ENCODE data around the gene RUNX1. TPM values are rescaled to one million over a fixed set of nuclear protein-coding genes. Genes with fewer than 3 reads are reported as not detected.

Gene RUNX1
- total RNA-seq, 4 donors from 2014 or later: 16.2 to 34.6 (median 26.4) TPM

GRCh38 chr21:34992736-34993398 lies 56.2 kb downstream of the RUNX1 start:
- TF ChIP-seq, protein P1, sequence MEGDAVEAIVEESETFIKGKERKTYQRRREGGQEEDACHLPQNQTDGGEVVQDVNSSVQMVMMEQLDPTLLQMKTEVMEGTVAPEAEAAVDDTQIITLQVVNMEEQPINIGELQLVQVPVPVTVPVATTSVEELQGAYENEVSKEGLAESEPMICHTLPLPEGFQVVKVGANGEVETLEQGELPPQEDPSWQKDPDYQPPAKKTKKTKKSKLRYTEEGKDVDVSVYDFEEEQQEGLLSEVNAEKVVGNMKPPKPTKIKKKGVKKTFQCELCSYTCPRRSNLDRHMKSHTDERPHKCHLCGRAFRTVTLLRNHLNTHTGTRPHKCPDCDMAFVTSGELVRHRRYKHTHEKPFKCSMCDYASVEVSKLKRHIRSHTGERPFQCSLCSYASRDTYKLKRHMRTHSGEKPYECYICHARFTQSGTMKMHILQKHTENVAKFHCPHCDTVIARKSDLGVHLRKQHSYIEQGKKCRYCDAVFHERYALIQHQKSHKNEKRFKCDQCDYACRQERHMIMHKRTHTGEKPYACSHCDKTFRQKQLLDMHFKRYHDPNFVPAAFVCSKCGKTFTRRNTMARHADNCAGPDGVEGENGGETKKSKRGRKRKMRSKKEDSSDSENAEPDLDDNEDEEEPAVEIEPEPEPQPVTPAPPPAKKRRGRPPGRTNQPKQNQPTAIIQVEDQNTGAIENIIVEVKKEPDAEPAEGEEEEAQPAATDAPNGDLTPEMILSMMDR (IDR thresholded peaks at IDR 0.05; ENCODE audit: low read depth): no peak

DNA sequence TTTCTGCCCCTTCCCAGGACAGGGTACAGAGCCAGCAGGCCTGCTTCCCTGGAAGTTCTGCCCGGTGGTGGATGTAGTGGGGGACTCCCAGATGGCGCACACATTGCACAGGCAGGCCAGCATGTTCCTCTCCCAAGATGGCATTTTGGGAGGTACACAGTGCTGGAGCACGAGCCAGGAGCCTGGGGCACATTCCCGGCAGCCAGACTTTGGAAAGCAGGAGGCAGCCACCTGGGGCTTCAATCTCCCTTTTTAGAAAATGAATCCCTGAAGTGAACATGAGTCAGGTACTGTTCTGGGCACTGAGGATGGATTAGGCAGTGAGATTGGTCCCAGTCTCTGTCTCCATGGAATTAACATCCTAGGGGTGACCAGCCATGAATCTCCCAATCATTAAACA lies 56.9 kb downstream of the RUNX1 start:
- TF ChIP-seq, protein P1 (IDR thresholded peaks at IDR 0.05; ENCODE audit: low read depth): no peak

DNA sequence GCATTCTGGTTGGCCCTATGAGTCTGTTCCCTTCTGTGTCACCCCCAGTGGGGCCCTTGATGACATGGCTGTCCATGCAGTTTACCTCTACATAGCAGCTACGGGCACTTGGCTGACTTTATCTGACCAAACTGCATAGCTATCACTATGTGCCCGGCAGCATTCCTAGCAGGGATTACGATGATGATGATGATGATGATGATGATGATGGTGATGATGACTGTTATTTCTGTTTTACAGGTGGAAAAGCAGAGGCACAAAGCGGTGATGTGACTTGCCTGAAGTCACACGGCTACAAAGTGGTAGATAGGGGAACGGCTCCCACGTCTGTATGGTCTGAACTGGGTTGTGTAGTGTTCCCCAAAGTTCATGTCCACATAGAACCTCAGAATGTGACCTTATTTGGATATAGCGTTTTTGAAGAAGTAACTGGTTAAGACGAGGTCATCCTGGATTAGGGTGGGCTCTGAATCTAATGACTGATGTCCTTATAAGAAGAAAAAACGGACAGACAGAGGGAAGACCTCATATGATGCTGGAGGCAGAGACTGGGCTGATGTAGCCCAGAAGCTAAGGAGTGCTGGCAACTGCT lies 57.6 kb downstream of the RUNX1 start:
- TF ChIP-seq, protein P1 (IDR thresholded peaks at IDR 0.05; ENCODE audit: low read depth): no peak

DNA sequence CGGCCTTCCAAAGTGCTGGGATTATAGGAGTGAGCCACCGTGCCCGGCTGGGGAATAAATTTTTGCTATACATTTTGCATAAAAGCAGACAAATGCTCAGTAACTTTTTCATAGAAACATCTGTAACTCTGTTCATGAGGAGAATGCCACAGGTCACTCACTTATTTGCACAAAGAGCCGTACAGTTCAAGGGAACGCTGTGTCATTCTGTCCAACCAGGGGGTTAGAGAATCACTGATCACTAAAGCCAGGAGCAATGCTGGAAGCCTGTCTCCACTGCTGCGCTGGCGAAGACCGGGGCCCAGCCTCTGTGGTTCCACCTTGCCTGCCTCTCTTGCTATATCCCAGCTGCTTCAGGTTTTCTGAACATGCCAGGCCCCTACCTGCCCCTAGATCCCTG lies 58.3 kb downstream of the RUNX1 start:
- TF ChIP-seq, protein P1 (IDR thresholded peaks at IDR 0.05; ENCODE audit: low read depth): no peak

GRCh38 chr21:34989337-34990151 lies 59.6 kb downstream of the RUNX1 start:
- TF ChIP-seq, protein P1 (IDR thresholded peaks at IDR 0.05; ENCODE audit: low read depth): no peak

DNA sequence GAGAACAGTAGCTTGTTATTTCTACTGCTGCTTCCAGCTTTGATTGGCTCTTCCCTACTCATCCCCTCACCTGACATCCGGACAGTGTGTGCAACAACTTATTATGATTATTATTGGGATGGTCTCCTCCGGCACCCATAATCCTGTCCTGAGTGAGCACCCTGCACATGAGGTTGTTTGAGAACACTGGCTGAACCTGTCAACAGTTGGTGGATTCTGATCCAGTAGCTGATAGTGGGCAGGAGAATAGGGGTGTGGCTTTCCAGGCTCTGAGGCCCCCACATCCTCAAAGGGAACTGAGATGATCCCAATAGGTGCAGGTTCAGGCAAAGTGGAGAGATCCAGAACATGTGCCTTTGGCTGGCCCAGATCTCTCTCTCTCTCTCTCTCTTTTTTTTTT lies 60.5 kb downstream of the RUNX1 start:
- TF ChIP-seq, protein P1 (IDR thresholded peaks at IDR 0.05; ENCODE audit: low read depth): no peak

DNA sequence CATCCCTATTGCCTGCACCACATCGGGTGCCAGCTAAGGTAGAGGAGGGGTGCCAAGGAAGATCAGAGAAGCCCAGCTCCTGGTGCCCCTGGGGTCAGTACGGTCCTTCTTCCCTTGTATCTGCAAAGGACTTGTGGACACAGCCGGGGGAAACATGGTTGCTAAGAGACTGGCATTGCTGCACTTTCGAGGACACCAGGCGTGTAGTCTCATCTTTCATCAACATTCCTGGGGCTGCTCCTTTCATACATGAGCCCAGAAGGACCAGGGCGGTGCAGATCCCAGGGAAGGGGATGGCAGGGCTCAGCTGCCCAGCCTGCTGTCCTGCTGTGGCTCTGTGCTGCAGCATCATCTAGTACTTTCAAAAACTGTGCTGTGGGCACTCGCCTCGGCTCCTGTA lies 61.0 kb downstream of the RUNX1 start:
- TF ChIP-seq, protein P1 (IDR thresholded peaks at IDR 0.05; ENCODE audit: low read depth): no peak

Measured in subcutaneous adipose tissue (tissue), 4 donors.